ENCODE results near the gene KIF12.
"Not testable (repeated sequence)": the region's sequence is repeated elsewhere in the genome, so short reads cannot be mapped to it uniquely, and the experiment has no call there.

KIF12 gene

GRCh38 chr9:114047717-114048116, 51.4 kb downstream of the KIF12 start:
- no peak overlapping the region for H3K4me3 ChIP-seq (replicated peaks; ENCODE audit: low read depth, low read length)
- DNase-seq (ENCODE audit: extremely low read depth, low read depth) = no peak
- TF ChIP-seq CTCF (IDR thresholded peaks at IDR 0.05; ENCODE audit: low read depth, low read length, missing control alignments) = peak; percentile 27

- peak; percentile 5 for DNase-seq (ENCODE audit: extremely low read depth, low read depth)
- H3K4me3 ChIP-seq (replicated peaks; ENCODE audit: low read depth, low read length) = no peak overlapping the region
- no peak for TF ChIP-seq CTCF (IDR thresholded peaks at IDR 0.05; ENCODE audit: low read depth, low read length, missing control alignments)
These were observed 52.2 kb downstream of the KIF12 start for GRCh38 chr9:114046875-114047274.

- no peak for DNase-seq (ENCODE audit: extremely low read depth, low read depth)
- no peak for TF ChIP-seq CTCF (IDR thresholded peaks at IDR 0.05; ENCODE audit: low read depth, low read length, missing control alignments)
- H3K4me3 ChIP-seq (replicated peaks; ENCODE audit: low read depth, low read length) = no peak overlapping the region
These were observed 52.8 kb downstream of the KIF12 start for GRCh38 chr9:114046237-114046755.

GRCh38 chr9:114043660-114044059, 55.4 kb downstream of the KIF12 start:
- DNase-seq (ENCODE audit: extremely low read depth, low read depth); H3K4me3 ChIP-seq (replicated peaks; ENCODE audit: low read depth, low read length): not testable (repeated sequence)

All from HFF-Myc (cell line).